ENCODE measurements around the gene PEA15. TPM values are rescaled to one million over a fixed set of nuclear protein-coding genes. Genes with fewer than 3 reads are reported as not detected.

PEA15 gene
- total and polyA plus RNA-seq, 2 of the 8 experiments (the other 6 are each of a cell fraction or from before 2014, with no cell fraction given) = 71.3 to 75.1 TPM

DNA sequence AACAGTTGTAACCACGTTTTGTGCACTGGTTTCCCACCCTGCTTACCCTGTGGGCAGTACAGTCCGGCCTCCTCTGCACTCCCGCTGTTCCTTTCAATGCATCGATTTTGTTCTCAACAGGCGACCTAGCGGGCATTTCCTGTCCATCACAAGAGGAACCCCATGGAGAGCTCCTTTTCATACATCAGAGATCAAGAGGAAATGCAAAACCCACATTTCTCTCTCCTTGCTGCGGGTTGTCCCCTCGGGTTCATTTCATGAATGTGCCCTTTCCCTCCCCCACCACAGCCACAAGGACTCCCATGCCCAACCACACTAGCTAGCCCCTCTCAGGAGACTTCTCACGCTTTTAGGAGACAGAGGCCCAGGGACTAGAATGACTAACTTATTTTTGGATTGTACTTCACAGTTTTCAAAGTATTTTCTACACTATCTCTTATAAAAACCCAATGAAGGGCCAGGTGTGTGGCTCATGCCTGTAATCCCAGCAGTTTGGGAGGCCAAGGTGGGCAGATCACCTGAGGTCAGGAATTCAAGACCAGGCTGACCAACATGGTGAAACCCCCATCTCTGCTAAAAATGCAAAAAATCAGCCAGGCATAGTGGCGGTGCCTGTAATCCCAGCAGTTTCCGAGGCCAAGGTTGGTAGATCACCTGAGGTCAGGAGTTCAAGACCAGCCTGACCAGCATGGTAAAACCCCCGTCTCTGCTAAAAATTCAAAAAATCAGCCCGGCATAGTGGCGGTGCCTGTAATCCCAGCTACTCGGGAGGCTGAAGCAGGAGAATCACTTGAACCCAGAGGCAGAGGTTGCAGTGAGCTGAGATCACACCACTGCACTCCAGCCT, 35.4 kb upstream of the PEA15 start (continued):
- TF ChIP-seq, protein P1, sequence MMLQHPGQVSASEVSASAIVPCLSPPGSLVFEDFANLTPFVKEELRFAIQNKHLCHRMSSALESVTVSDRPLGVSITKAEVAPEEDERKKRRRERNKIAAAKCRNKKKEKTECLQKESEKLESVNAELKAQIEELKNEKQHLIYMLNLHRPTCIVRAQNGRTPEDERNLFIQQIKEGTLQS (IDR thresholded peaks at IDR 0.05; ENCODE audit: insufficient read depth, low read depth, low read length) = no peak
- TF ChIP-seq CHD1 (IDR thresholded peaks at IDR 0.05; ENCODE audit: low read depth, low read length) (no peak), EGR1 (IDR thresholded peaks at IDR 0.05; ENCODE audit: borderline replicate concordance, low read depth, low read length) (0 out of 2 replicates have a peak, but pooled peaks have one; percentile 32), GABPA (IDR thresholded peaks at IDR 0.05; ENCODE audit: borderline replicate concordance, insufficient read depth, low read length) (no peak), NANOG (IDR thresholded peaks at IDR 0.05; ENCODE audit: insufficient read depth, low read depth, low read length, poor library complexity, severe bottlenecking) (peak; percentile 99), POU5F1 (IDR thresholded peaks at IDR 0.05; ENCODE audit: low read depth, low read length) (peak; percentile 61; the same call in 1 of the 2 replicates), EZH2 (IDR thresholded peaks at IDR 0.05; ENCODE audit: low read depth, low read length, severe bottlenecking) (no peak), CBX5 (IDR thresholded peaks at IDR 0.05; ENCODE audit: low read depth, low read length) (no peak), POLR2A (IDR thresholded peaks at IDR 0.05; ENCODE audit: control extremely low read depth in 1 of 2, low read depth in 2 of 2, low read length in 2 of 2) (no peak), KDM4A (IDR thresholded peaks at IDR 0.05; ENCODE audit: low read depth, low read length, severe bottlenecking) (no peak), RXRA (IDR thresholded peaks at IDR 0.05; ENCODE audit: insufficient read depth, low read depth, low read length) (0 out of 2 replicates have a peak, but pooled peaks have one; percentile 52), GTF2F1 (IDR thresholded peaks at IDR 0.05; ENCODE audit: borderline replicate concordance, low read depth, low read length) (no peak), SAP30 (IDR thresholded peaks at IDR 0.05; ENCODE audit: insufficient read depth, insufficient replicate concordance, low read length) (no peak), CREB1 (IDR thresholded peaks at IDR 0.05) (peak; percentile 48; the same call in 1 of the 2 replicates)
